ENCODE data around the gene USP17L13.
"Not testable (repeated sequence)": the region's sequence is repeated elsewhere in the genome, so short reads cannot be mapped to it uniquely, and the experiment has no call there.

DNA sequence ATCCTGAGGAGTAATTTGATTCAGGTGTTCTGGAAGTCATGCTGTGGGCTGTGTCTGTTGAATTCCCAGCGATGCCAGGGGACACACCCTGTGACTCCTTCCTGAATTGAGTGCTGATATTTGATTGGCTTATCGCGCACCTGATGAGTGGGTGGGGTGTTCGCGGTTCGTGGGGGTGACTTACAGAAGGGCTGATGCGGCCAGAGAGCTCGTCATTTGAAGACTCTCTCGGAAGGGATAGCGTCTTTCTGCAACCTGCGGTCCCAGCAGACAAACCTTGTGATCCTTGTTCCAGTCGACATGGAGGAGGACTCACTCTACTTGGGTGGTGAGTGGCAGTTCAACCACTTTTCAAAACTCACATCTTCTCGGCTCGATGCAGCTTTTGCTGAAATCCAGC lies at the start of gene USP17L13:
- TF ChIP-seq, protein P1, sequence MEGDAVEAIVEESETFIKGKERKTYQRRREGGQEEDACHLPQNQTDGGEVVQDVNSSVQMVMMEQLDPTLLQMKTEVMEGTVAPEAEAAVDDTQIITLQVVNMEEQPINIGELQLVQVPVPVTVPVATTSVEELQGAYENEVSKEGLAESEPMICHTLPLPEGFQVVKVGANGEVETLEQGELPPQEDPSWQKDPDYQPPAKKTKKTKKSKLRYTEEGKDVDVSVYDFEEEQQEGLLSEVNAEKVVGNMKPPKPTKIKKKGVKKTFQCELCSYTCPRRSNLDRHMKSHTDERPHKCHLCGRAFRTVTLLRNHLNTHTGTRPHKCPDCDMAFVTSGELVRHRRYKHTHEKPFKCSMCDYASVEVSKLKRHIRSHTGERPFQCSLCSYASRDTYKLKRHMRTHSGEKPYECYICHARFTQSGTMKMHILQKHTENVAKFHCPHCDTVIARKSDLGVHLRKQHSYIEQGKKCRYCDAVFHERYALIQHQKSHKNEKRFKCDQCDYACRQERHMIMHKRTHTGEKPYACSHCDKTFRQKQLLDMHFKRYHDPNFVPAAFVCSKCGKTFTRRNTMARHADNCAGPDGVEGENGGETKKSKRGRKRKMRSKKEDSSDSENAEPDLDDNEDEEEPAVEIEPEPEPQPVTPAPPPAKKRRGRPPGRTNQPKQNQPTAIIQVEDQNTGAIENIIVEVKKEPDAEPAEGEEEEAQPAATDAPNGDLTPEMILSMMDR (IDR thresholded peaks at IDR 0.05; ENCODE audit: poor library complexity): not testable (repeated sequence)
- not testable (repeated sequence) for TF ChIP-seq EZH2 (IDR thresholded peaks at IDR 0.05; ENCODE audit: borderline replicate concordance)
